ENCODE results near the gene SYPL1. TPM values are rescaled to one million over a fixed set of nuclear protein-coding genes. Genes with fewer than 3 reads are reported as not detected.

The SYPL1 gene
- polyA plus RNA-seq, 6 donors from 2014 or later: 234 to 353 (median 246) TPM

DNA sequence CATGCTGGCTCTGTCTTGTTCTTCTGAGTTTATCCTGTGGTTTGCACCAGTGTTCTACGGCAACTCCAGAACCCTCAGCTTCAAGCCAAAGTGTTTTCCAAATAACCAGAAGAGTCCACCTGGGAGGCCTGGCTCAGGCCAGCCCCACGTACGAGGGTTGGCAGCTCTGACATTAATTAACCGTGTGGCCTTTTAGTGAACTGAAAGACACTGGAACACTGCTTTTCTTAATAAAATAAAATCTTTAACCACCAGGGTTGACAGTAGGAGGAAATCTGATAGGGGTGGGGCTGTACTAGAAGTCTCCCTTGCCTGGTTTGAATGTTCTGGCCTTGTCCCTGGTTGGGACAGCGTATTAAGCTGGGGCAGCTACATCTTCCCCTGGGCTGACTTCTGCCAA is 64.9 kb downstream of the SYPL1 start:
- H3K27ac Mint-ChIP-seq: peak overlapping the region in 1 of 6 donors; percentile 76
- ATAC-seq (ENCODE audit: low read depth in 2 of 2): no peak
- no peaks in the 10 kb centered on the region for H3K9me3 Mint-ChIP-seq
- peaks cover 17 to 43% (median 23%) of the 10 kb centered on the region in 3 donors for H3K4me1 Mint-ChIP-seq
- H3K4me3 Mint-ChIP-seq: no peak overlapping the region
- no peak for DNase-seq
- H3K36me3 Mint-ChIP-seq: no peaks in the 10 kb centered on the region
- H3K27me3 Mint-ChIP-seq: no peaks in the 10 kb centered on the region

DNA sequence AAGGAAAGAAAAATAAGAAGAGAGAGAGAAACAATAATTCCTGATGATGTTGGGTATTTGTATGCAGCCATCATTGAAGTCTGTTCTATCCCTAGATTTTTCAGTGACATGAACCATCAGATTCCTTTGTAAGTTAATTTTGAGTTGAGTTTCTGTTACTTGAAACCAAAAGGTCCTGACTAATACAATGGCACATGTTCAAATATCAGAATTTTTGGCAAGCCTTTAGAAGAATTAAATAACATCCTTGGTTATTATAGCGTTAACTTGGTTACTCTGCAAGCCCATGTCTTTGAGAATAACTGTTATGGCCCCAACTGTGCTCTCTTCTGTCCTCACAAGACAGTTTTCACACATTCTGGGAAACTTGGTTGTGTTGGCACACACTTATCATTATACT is 66.5 kb downstream of the SYPL1 start:
- DNase-seq (no peak), ATAC-seq (ENCODE audit: low read depth in 2 of 2) (no peak)
- Mint-ChIP-seq H3K4me3 (no peak overlapping the region), H3K36me3 (no peaks in the 10 kb centered on the region), H3K27ac (no peak overlapping the region), H3K4me1 (peaks cover 24 to 42% (median 36%) of the 10 kb centered on the region in 3 donors), H3K27me3 (peaks cover 0 to 8% (median 4%) of the 10 kb centered on the region in 3 donors), H3K9me3 (no peaks in the 10 kb centered on the region)

GRCh38 chr7:106045139-106045538 is 67.0 kb downstream of the SYPL1 start:
- no peak overlapping the region for H3K4me3 Mint-ChIP-seq
- no peaks in the 10 kb centered on the region for H3K9me3 Mint-ChIP-seq
- H3K36me3 Mint-ChIP-seq: no peaks in the 10 kb centered on the region
- peaks cover 24 to 40% (median 32%) of the 10 kb centered on the region in 3 donors for H3K4me1 Mint-ChIP-seq
- H3K27ac Mint-ChIP-seq: no peak overlapping the region
- ATAC-seq (ENCODE audit: low read depth in 2 of 2) (no peak), DNase-seq (no peak)
- H3K27me3 Mint-ChIP-seq: peaks cover 0 to 8% (median 4%) of the 10 kb centered on the region in 3 donors

DNA sequence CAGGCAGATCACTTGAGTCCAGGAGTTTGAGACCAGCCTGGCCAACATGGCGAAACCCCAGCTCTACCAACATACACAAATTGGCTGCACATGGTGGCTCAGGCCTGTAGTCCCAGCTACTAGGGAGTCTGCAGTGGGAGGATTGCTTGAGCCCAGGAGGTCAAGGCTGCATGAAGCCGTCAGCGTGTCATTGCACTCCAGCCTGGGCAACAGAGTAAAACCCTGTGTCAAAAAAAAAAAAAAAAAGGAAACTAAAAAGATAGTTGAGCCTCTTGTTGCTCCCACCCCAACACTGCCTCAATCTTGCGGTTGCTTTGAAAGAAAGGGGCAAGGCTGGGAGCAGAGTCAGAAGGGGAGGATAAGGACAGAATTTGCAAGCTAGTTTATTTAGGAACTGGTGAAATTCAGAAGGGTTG is 69.9 kb downstream of the SYPL1 start:
- DNase-seq (no peak), ATAC-seq (ENCODE audit: low read depth in 2 of 2) (no peak)
- Mint-ChIP-seq H3K36me3 (no peaks in the 10 kb centered on the region), H3K27ac (peak overlapping the region in 1 of 6 donors; percentile 40), H3K27me3 (peaks cover 0 to 8% (median 4%) of the 10 kb centered on the region in 3 donors), H3K9me3 (no peaks in the 10 kb centered on the region), H3K4me3 (peak overlapping the region in 6 of 8 donors; percentile 20 to 64 (median 43)), H3K4me1 (peaks cover 19 to 29% (median 28%) of the 10 kb centered on the region in 3 donors)

DNA sequence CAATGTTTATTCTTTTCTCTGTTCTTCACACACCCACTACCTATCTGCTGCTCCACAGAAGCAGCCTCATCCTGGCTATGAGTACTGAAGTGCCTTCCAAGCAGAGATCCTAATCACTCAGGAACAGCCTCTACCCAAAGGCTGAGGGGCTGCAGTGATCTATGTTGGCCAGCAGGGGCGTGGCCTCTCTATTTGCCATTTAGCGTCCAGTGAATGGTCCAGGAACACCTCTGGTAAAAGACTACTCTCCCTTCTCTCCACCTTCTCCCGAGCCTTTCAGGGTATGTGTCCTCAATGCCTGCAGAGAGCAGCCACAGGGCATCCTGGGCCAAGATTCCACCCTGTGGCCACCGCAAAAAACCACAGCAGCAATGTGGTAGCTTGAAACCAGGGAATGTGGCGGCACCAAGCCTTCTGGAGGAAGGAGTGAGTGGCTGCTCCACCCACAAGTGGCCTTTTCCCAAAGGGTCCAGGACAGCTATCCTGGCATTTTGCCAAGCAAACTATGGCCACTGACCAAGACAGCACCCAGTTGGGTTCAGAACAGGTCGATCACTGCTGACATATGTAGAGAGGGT is 70.9 kb downstream of the SYPL1 start:
- H3K36me3 Mint-ChIP-seq: no peaks in the 10 kb centered on the region
- peak overlapping the region in 1 of 6 donors; percentile 64 for H3K27ac Mint-ChIP-seq
- H3K27me3 Mint-ChIP-seq: peaks cover 0 to 8% (median 4%) of the 10 kb centered on the region in 3 donors
- H3K4me1 Mint-ChIP-seq: peaks cover 19 to 35% (median 28%) of the 10 kb centered on the region in 3 donors
- no peaks in the 10 kb centered on the region for H3K9me3 Mint-ChIP-seq
- H3K4me3 Mint-ChIP-seq: peak overlapping the region in 1 of 8 donors; percentile 25
- ATAC-seq (ENCODE audit: low read depth in 2 of 2): peak; percentile 29 to 48
- no peak for DNase-seq

Other genes with a start within 250 kb of the SYPL1 start
- 10 to 100 TPM in 5 of 6 donors, 1 to 10 TPM in 1; 9.8 to 18.2 (median 10.8) TPM for gene ATXN7L1, start 235.7 kb downstream of the SYPL1 start, polyA plus RNA-seq (ENCODE audit: low read depth in 6 of 6)
- 10 to 100 TPM in 4 of 6 donors, 1 to 10 TPM in 2; 7.0 to 23.9 (median 15.0) TPM for gene CDHR3, start 149.0 kb downstream of the SYPL1 start, polyA plus RNA-seq (ENCODE audit: low read depth in 6 of 6)
- gene NAMPT, start 172.7 kb upstream of the SYPL1 start, polyA plus RNA-seq (ENCODE audit: low read depth in 6 of 6): 10 to 100 TPM; 25.8 to 36.2 (median 29.4) TPM